Measurements from ENCODE around the gene YARS1. TPM values are rescaled to one million over a fixed set of nuclear protein-coding genes. Genes with fewer than 3 reads are reported as not detected.

Gene YARS1
- polyA plus RNA-seq, 1 donor (not counting 4 experiments of a cell fraction or from before 2014, with no cell fraction given), result 68.4 TPM

- peak overlapping the region; percentile 87 for H3K9ac ChIP-seq (ENCODE audit: control insufficient read depth, extremely low read depth, insufficient read depth, low read length)
- peak overlapping the region; percentile 99 for H3K4me2 ChIP-seq (ENCODE audit: control insufficient read depth, extremely low read depth, insufficient read depth, low read depth, low read length)
- no peak overlapping the region for H2AFZ ChIP-seq (ENCODE audit: control insufficient read depth, low read length)
- no peaks in the 10 kb centered on the region for H3K9me3 ChIP-seq (ENCODE audit: control insufficient read depth, low read depth, low read length)
- H3K4me3 ChIP-seq (ENCODE audit: control insufficient read depth in 2 of 3, extremely low read depth in 1 of 3, insufficient read depth in 2 of 3, low read depth in 1 of 3, low read length in 3 of 3), result peak overlapping the region; percentile 72 to 82 (median 82)
- TF ChIP-seq EZH2 (IDR thresholded peaks at IDR 0.05; ENCODE audit: low read length) (no peak), CTCF (optimal IDR thresholded peaks at IDR 0.05 in 1 of 3, IDR thresholded peaks at IDR 0.05 in 1 of 3, conservative IDR thresholded peaks at IDR 0.05 in 1 of 3; ENCODE audit: extremely low read depth in 1 of 3, insufficient read depth in 2 of 3, low read length in 3 of 3) (no peak)
- DNase-seq (ENCODE audit: low read depth, low spot score) (no peak), FAIRE-seq (peak; percentile 55)
- H3K79me2 ChIP-seq (ENCODE audit: control insufficient read depth, insufficient read depth, low read length), result peaks cover 59% of the 10 kb centered on the region
- dilution Hi-C loops (cut with MboI; ENCODE audit: extremely low pct_ligation_motif_present, low sequenced_read_pairs), result no loop called here
- H3K36me3 ChIP-seq (ENCODE audit: control insufficient read depth in 2 of 2, extremely low read depth in 1 of 2, insufficient read depth in 2 of 2, low read length in 2 of 2), result peaks cover 7 to 10% of the 10 kb centered on the region in 2 experiments
- H4K20me1 ChIP-seq (ENCODE audit: control insufficient read depth, extremely low read depth, insufficient read depth, low read length), result peaks cover 5% of the 10 kb centered on the region
- H3K27me3 ChIP-seq (ENCODE audit: control insufficient read depth, extremely low read depth, insufficient read depth, low read length), result no peaks in the 10 kb centered on the region
- H3K4me1 ChIP-seq (ENCODE audit: control insufficient read depth, extremely low read depth, insufficient read depth, low read length), result peaks cover 23% of the 10 kb centered on the region
- peak overlapping the region; percentile 81 for H3K27ac ChIP-seq (ENCODE audit: control insufficient read depth, insufficient read depth, low read length)
- no peaks in the 10 kb centered on the region for H3K9me1 ChIP-seq (ENCODE audit: control insufficient read depth, extremely low read depth, insufficient read depth, low read length)
Measured at GRCh38 chr1:32743380-32744070, 73.6 kb downstream of the YARS1 start.

- Histone ChIP-seq H3K36me3 (ENCODE audit: control insufficient read depth in 2 of 2, extremely low read depth in 1 of 2, insufficient read depth in 2 of 2, low read length in 2 of 2) (peaks cover 7 to 10% of the 10 kb centered on the region in 2 experiments), H3K9me1 (ENCODE audit: control insufficient read depth, extremely low read depth, insufficient read depth, low read length) (no peaks in the 10 kb centered on the region), H3K27ac (ENCODE audit: control insufficient read depth, insufficient read depth, low read length) (peak overlapping the region; percentile 81), H4K20me1 (ENCODE audit: control insufficient read depth, extremely low read depth, insufficient read depth, low read length) (peaks cover 5% of the 10 kb centered on the region), H3K4me3 (ENCODE audit: control insufficient read depth in 2 of 3, extremely low read depth in 1 of 3, insufficient read depth in 2 of 3, low read depth in 1 of 3, low read length in 3 of 3) (peak overlapping the region; percentile 72 to 82 (median 82)), H3K9ac (ENCODE audit: control insufficient read depth, extremely low read depth, insufficient read depth, low read length) (peak overlapping the region; percentile 87), H3K27me3 (ENCODE audit: control insufficient read depth, extremely low read depth, insufficient read depth, low read length) (no peaks in the 10 kb centered on the region), H3K4me1 (ENCODE audit: control insufficient read depth, extremely low read depth, insufficient read depth, low read length) (peaks cover 23% of the 10 kb centered on the region), H3K9me3 (ENCODE audit: control insufficient read depth, low read depth, low read length) (no peaks in the 10 kb centered on the region), H3K4me2 (ENCODE audit: control insufficient read depth, extremely low read depth, insufficient read depth, low read depth, low read length) (peak overlapping the region; percentile 99), H2AFZ (ENCODE audit: control insufficient read depth, low read length) (no peak overlapping the region), H3K79me2 (ENCODE audit: control insufficient read depth, insufficient read depth, low read length) (peaks cover 54% of the 10 kb centered on the region)
- TF ChIP-seq EZH2 (IDR thresholded peaks at IDR 0.05; ENCODE audit: low read length) (no peak), CTCF (optimal IDR thresholded peaks at IDR 0.05 in 1 of 3, IDR thresholded peaks at IDR 0.05 in 1 of 3, conservative IDR thresholded peaks at IDR 0.05 in 1 of 3; ENCODE audit: extremely low read depth in 1 of 3, insufficient read depth in 2 of 3, low read length in 3 of 3) (no peak)
- DNase-seq (ENCODE audit: low read depth, low spot score), result no peak
- FAIRE-seq, result no peak
- dilution Hi-C loops (cut with MboI; ENCODE audit: extremely low pct_ligation_motif_present, low sequenced_read_pairs), result no loop called here
Measured at GRCh38 chr1:32742956-32743355, 74.2 kb downstream of the YARS1 start.
